GM19455 (cell line): ENCODE data around the gene PDE6B.

Experiments used
- ATAC-seq: cut with Tn5 transposase; IDR thresholded peaks from one replicate; pipeline ENCODE4 v1.9.1; 2021; ENCODE audit not compliant: unreplicated experiment

Gene PDE6B

GRCh38 chr4:622071-622995 lies 3.0 kb upstream of the PDE6B start:
- no peak for ATAC-seq

GRCh38 chr4:622996-623913 lies 2.1 kb upstream of the PDE6B start:
- no peak for ATAC-seq

GRCh38 chr4:623914-624566 lies 1.3 kb upstream of the PDE6B start:
- ATAC-seq, result no peak

GRCh38 chr4:625631-626161 lies 323 bp downstream of the PDE6B start:
- ATAC-seq, result no peak

- no peak for ATAC-seq
These were observed 1.1 kb downstream of the PDE6B start for GRCh38 chr4:626201-627091.

- ATAC-seq, result no peak
These were observed 2.2 kb downstream of the PDE6B start for GRCh38 chr4:627347-628125.

- ATAC-seq, result no peak
These were observed 3.0 kb downstream of the PDE6B start for GRCh38 chr4:628311-628741.

GRCh38 chr4:628821-629635 lies 3.7 kb downstream of the PDE6B start:
- ATAC-seq, result no peak

- no peak for ATAC-seq
These were observed 4.2 kb downstream of the PDE6B start for GRCh38 chr4:629636-629914.

- no peak for ATAC-seq
These were observed 4.7 kb downstream of the PDE6B start for GRCh38 chr4:629915-630641.

GRCh38 chr4:630656-631055 lies 5.3 kb downstream of the PDE6B start:
- ATAC-seq, result no peak

GRCh38 chr4:632196-632790 lies 6.9 kb downstream of the PDE6B start:
- no peak for ATAC-seq

- ATAC-seq, result no peak
These were observed 7.6 kb downstream of the PDE6B start for GRCh38 chr4:632926-633325.

GRCh38 chr4:633406-633805 lies 8.0 kb downstream of the PDE6B start:
- ATAC-seq, result no peak

- no peak for ATAC-seq
These were observed 8.7 kb downstream of the PDE6B start for GRCh38 chr4:633976-634598.

GRCh38 chr4:634599-634985 lies 9.2 kb downstream of the PDE6B start:
- ATAC-seq, result no peak
